Caco-2 (cell line): Measurements from ENCODE around the gene GATA6. TPM values are rescaled to one million over a fixed set of nuclear protein-coding genes. Genes with fewer than 3 reads are reported as not detected.

Source experiments
- BruUV-seq: library from RNA; stranded (reverse); fragments of 400-500 nt; replicated peaks from 2 replicates; lab custom pipeline; 2021; lab: Mats Ljungman, UMichigan
- CTCF ChIA-PET: fragments of 300-600 bp; sonication (Branson Sonifier 250); formaldehyde crosslinking; loops from one replicate; lab custom pipeline; 2022; ENCODE audit warnings: antibody characterized with exemption; lab: Charles Lee
- POLR2A ChIA-PET: fragments of 300-600 bp; sonication (Branson Sonifier 250); formaldehyde crosslinking; loops from one replicate; lab custom pipeline; 2022; ENCODE audit warnings: antibody characterized with exemption; lab: Charles Lee
- DNase-seq, 2 experiments: peaks; one replicate each; pipeline versions ENCODE4 v3.0.0 to v3.0.0-alpha.2; 2020 to 2022
- H3K27me3 ChIP-seq: replicated peaks from 2 replicates; pipeline ENCODE4 v1.6.0; 2011; ENCODE audit warnings: low read length; ENCODE audit not compliant: control insufficient read depth, insufficient read depth
- H3K36me3 ChIP-seq: 2 replicates; pipeline ENCODE4 v1.5.1; 2011; ENCODE audit warnings: low read length; ENCODE audit not compliant: control insufficient read depth, insufficient read depth
- H3K4me1 ChIP-seq: fragments of 250-450 bp; sonication (Bioruptor Pico); 2 replicates; pipeline ENCODE4 v1.5.1; 2020; ENCODE audit warnings: mild to moderate bottlenecking
- H3K4me3 ChIP-seq: 2 replicates; pipeline ENCODE4 v1.5.1; 2011; ENCODE audit warnings: low read depth, mild to moderate bottlenecking, control low read depth, low read length
- H3K9me3 ChIP-seq: fragments of 250-450 bp; sonication (Bioruptor Pico); 2 replicates; pipeline ENCODE4 v1.5.1; 2020; ENCODE audit warnings: mild to moderate bottlenecking, moderate library complexity
- H3K27ac Mint-ChIP-seq: one replicate; pipeline ENCODE4 v1.8.0; 2022; ENCODE audit warnings: mixed read lengths; ENCODE audit not compliant: unreplicated experiment
- H3K27me3 Mint-ChIP-seq: one replicate; pipeline ENCODE4 v1.8.0; 2022; ENCODE audit warnings: mixed read lengths; ENCODE audit not compliant: insufficient read depth, unreplicated experiment
- H3K36me3 Mint-ChIP-seq: one replicate; pipeline ENCODE4 v1.8.0; 2022; ENCODE audit warnings: mild to moderate bottlenecking, mixed read lengths; ENCODE audit not compliant: insufficient read depth, unreplicated experiment
- H3K4me1 Mint-ChIP-seq: one replicate; pipeline ENCODE4 v1.8.0; 2022; ENCODE audit warnings: low read depth, mixed read lengths; ENCODE audit not compliant: unreplicated experiment
- H3K4me3 Mint-ChIP-seq: one replicate; pipeline ENCODE4 v1.8.0; 2022; ENCODE audit warnings: mild to moderate bottlenecking, moderate library complexity, mixed read lengths; ENCODE audit not compliant: unreplicated experiment
- H3K9me3 Mint-ChIP-seq: one replicate; pipeline ENCODE4 v1.8.0; 2022; ENCODE audit warnings: mixed read lengths; ENCODE audit not compliant: unreplicated experiment
- intact Hi-C: fragments of 100-400 bp; cut with micrococcal nuclease; formaldehyde crosslinking; loops from one replicate; pipeline ENCODE4 v1.10.0; 2022; ENCODE audit not compliant: unreplicated experiment
- total RNA-seq: library from RNA; stranded (reverse); gene quantifications from 2 replicates; pipeline ENCODE4 v1.2.3, GENCODE V29; 2022
- TF ChIP-seq, protein P1 (sequence below), 2 experiments: fragments of 200-600 bp in 1 of 2; IDR thresholded peaks; 1 replicate in 1 of 2; 2 replicates in 1 of 2; pipeline versions ENCODE4 v1.5.1 to v1.8.0; 2011 to 2022; ENCODE audit warnings: antibody characterized with exemption in 1 of 2, control low read depth in 1 of 2, inconsistent platforms in 1 of 2, low read depth in 1 of 2, low read length in 1 of 2, mild to moderate bottlenecking in 1 of 2, moderate library complexity in 1 of 2; ENCODE audit not compliant: insufficient read depth in 1 of 2, severe bottlenecking in 1 of 2, unreplicated experiment in 1 of 2

GATA6 gene
- total RNA-seq, 1 experiment from 2014 or later = 124 TPM

- H3K27ac Mint-ChIP-seq = peak overlapping the region; percentile 91
- H3K4me3 ChIP-seq = peak overlapping the region; percentile 69
- peak overlapping the region; percentile 74 for H3K4me3 Mint-ChIP-seq
- BruUV-seq = TSS peak; percentile 46
- H3K4me1 ChIP-seq = no peaks in the 10 kb centered on the region; the same call in 1 of the 2 replicates
- H3K36me3 ChIP-seq = peaks cover 19% of the 10 kb centered on the region
- peaks cover 10% of the 10 kb centered on the region for H3K4me1 Mint-ChIP-seq
- intact Hi-C loops = loop anchor here (1.0 to 5.0 kb wide), 8 partner anchors 62 to 392 kb away; no protein-coding TSS in a partner anchor
- POLR2A ChIA-PET = interaction anchor here (0.6 to 1.3 kb wide), 4 partner anchors 67 to 297 kb away, joined by 3 to 15 read pairs (median 4); no protein-coding TSS in a partner anchor
- no peaks in the 10 kb centered on the region for H3K27me3 ChIP-seq
- TF ChIP-seq, protein P1, sequence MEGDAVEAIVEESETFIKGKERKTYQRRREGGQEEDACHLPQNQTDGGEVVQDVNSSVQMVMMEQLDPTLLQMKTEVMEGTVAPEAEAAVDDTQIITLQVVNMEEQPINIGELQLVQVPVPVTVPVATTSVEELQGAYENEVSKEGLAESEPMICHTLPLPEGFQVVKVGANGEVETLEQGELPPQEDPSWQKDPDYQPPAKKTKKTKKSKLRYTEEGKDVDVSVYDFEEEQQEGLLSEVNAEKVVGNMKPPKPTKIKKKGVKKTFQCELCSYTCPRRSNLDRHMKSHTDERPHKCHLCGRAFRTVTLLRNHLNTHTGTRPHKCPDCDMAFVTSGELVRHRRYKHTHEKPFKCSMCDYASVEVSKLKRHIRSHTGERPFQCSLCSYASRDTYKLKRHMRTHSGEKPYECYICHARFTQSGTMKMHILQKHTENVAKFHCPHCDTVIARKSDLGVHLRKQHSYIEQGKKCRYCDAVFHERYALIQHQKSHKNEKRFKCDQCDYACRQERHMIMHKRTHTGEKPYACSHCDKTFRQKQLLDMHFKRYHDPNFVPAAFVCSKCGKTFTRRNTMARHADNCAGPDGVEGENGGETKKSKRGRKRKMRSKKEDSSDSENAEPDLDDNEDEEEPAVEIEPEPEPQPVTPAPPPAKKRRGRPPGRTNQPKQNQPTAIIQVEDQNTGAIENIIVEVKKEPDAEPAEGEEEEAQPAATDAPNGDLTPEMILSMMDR (IDR thresholded peaks at IDR 0.05; ENCODE audit: insufficient read depth in 1 of 2, low read depth in 1 of 2, low read length in 1 of 2, severe bottlenecking in 1 of 2, unreplicated experiment in 1 of 2) = no peak
- no peak for DNase-seq
- no peaks in the 10 kb centered on the region for H3K27me3 Mint-ChIP-seq
- CTCF ChIA-PET = interaction anchor here (0.6 to 1.0 kb wide), 2 partner anchors 9 to 24 kb away, joined by 4 read pairs; no protein-coding TSS in a partner anchor
- no peaks in the 10 kb centered on the region for H3K9me3 Mint-ChIP-seq
- H3K36me3 Mint-ChIP-seq = peaks cover 64% of the 10 kb centered on the region
- H3K9me3 ChIP-seq = no peaks in the 10 kb centered on the region
These were observed 566 bp downstream of the GATA6 start for GRCh38 chr18:22169889-22170420.

- intact Hi-C loops = loop anchor here (5.0 kb wide), 1 partner anchor 392 kb away; no protein-coding TSS in a partner anchor
- Mint-ChIP-seq H3K9me3 (no peaks in the 10 kb centered on the region), H3K27me3 (no peaks in the 10 kb centered on the region), H3K4me1 (peaks cover 13% of the 10 kb centered on the region), H3K4me3 (peak overlapping the region; percentile 74), H3K27ac (peak overlapping the region; percentile 91), H3K36me3 (peaks cover 71% of the 10 kb centered on the region)
- H3K36me3 ChIP-seq = peaks cover 19% of the 10 kb centered on the region
- H3K9me3 ChIP-seq = no peaks in the 10 kb centered on the region
- ChIA-PET CTCF (interaction anchor here (0.6 to 1.9 kb wide), 2 partner anchors 8 to 23 kb away, joined by 4 read pairs; no protein-coding TSS in a partner anchor), POLR2A (interaction anchor here (0.6 to 1.3 kb wide), 2 partner anchors 119 to 296 kb away, joined by 3 to 15 read pairs; no protein-coding TSS in a partner anchor)
- no peaks in the 10 kb centered on the region for H3K27me3 ChIP-seq
- peak; percentile 51 to 66 for DNase-seq
- TF ChIP-seq, protein P1 (IDR thresholded peaks at IDR 0.05; ENCODE audit: insufficient read depth in 1 of 2, low read depth in 1 of 2, low read length in 1 of 2, severe bottlenecking in 1 of 2, unreplicated experiment in 1 of 2) = peak in 1 of 2 experiments; percentile 8
- H3K4me1 ChIP-seq = peaks cover 6% of the 10 kb centered on the region
- peak overlapping the region; percentile 69 for H3K4me3 ChIP-seq
- no TSS peak for BruUV-seq
These were observed 1.2 kb downstream of the GATA6 start for GRCh38 chr18:22170421-22171257.
